ENCODE measurements around the gene PCGF3. TPM values are rescaled to one million over a fixed set of nuclear protein-coding genes. Genes with fewer than 3 reads are reported as not detected.
"Not testable (repeated sequence)": the region's sequence is repeated elsewhere in the genome, so short reads cannot be mapped to it uniquely, and the experiment has no call there.

The PCGF3 gene
- polyA plus RNA-seq, 4 donors = 64.9 to 76.9 (median 72.0) TPM

- peak in 1 of 4 donors; percentile 28 for DNase-seq (ENCODE audit: low read depth in 4 of 4, low spot score in 3 of 4)
Measured at GRCh38 chr4:791898-792625, 86.4 kb downstream of the PCGF3 start.

GRCh38 chr4:792626-793092 lies 87.0 kb downstream of the PCGF3 start:
- no peak for DNase-seq (ENCODE audit: low read depth in 4 of 4, low spot score in 3 of 4)

DNA sequence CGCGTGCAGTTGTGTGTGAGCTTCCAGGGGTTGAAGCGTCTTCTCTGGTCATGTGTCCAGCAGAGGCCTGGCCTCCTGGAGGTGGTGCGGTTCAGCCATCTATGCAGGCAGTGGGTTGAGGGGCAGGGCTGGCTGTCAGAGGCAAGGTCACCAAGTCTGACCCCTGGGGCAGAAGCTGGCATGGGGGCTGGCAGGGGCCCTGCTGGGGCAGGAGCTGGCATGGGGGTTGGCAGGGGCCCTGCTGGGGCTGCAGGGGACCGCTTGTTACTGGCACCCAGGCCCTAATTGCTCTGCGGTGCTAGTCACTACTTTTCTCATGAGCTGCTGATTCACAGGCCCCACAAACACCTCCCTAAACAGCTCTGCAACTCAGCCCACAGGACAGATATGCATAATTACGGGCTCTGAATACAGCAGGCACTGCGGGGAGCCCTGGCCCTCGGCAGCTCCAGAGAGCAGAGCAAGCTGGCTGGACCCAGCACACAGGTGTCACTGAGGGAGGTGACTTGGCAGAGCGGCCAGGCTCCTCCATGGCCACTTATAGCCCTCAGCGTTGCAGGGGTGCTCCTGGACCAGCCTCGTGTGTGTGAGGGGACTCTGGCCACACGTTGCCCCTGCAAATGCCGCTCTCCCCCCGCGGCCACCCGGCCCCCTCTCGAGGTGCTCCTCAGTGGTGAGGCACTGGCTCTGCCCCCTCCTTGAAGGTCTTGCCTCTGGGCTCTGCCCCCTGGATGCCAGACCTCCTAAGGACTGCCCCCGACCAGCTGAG lies 87.6 kb downstream of the PCGF3 start:
- DNase-seq (ENCODE audit: low read depth in 4 of 4, low spot score in 3 of 4) = no peak

DNA sequence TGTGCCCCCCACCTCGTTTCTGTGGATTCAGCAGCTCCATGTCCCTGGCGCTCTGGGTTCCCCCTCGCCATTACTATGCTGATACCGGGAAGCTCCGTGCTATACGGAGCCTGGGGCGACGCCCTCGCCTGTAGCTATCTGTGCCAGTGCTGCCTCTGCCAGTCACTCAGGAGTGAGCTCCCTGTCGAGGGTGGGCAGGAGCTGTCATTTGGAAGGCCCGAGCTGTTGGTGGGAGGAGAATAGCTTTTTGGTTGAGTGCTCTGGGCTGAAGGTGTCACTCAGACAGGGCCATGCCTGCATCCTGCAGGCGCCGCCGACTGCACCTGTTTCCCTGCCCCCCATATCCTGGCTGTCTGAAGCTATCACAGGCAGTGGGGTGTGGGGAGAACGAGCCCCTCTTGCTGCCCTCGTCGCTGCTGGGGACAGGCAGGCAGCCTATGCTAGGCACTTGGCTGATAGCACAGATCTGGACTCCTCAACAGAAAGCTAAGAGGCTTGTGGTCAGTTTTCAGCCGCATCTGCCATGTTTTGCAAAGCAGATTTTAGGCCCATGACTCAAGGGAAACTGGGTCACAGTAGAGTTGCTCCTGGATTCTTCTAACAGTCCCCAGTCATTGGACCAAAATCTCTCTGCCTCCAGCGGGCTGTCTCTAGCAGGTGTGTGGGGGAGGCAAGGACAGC lies 88.4 kb downstream of the PCGF3 start:
- no peak for DNase-seq (ENCODE audit: low read depth in 4 of 4, low spot score in 3 of 4)

GRCh38 chr4:794900-795725 lies 89.5 kb downstream of the PCGF3 start:
- no peak for DNase-seq (ENCODE audit: low read depth in 4 of 4, low spot score in 3 of 4)

DNA sequence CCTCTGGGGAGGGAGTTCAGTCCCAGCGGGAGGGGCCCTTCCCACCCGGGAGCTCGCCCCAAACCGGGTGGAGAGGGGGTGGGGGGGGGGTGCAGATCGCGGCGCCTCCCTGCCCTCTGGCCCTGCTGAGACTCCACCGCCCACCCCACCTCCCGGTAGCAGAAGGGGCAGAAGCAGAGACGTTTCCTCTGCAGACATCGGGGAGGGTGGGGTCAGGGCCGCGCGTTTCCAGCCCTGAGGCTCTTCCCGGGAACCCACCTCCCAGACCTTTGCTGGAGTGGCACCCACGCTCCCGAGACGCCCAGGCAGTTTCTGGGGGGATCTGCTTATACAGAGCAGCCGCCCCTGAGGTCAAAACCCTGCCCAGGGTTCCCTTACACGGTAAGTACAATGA lies 90.1 kb downstream of the PCGF3 start:
- DNase-seq (ENCODE audit: low read depth in 4 of 4, low spot score in 3 of 4) = no peak

DNA sequence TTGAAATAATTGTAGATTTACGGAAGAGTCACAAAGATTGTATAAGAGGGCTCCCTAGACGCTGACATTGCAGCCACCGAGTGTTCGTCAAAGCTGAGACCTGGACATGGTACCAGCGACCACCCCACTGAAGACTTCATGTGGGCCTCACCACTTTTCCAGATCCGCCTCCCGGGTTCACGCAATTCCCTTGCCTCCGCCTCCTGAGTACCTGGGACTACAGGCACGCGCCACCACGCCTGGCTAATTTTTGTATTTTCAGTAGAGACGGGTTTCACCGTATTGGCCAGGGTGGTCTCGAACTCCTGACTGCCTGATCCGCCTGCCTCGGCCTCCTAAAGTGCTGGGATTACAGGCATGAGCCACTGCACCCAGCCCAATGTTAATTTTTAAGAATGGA lies 90.6 kb downstream of the PCGF3 start:
- DNase-seq (ENCODE audit: low read depth in 4 of 4, low spot score in 3 of 4) = no peak

- no peak for DNase-seq (ENCODE audit: low read depth in 4 of 4, low spot score in 3 of 4)
Measured at GRCh38 chr4:797066-797465, 91.4 kb downstream of the PCGF3 start.

GRCh38 chr4:801436-802124 lies 95.9 kb downstream of the PCGF3 start:
- DNase-seq (ENCODE audit: low read depth in 4 of 4, low spot score in 3 of 4) = no peak

DNA sequence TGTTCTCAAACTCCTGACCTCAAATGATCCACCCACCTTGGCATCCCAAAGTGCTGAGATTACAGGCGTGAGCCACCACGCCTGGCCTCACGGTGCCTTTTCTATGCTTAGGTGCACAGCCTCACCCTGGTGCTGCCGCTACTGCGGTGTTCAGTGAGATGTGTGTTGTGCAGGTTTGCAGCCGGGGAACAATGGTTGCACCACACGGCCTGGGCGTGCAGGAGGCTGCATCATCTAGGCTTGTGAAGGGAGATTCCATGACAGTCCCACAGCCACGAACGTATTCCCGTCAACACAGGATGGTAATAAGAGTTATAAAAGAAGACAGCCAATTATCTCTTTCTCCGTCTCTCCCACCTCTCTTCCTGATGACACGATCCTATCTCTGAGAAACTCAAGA lies 98.3 kb downstream of the PCGF3 start:
- DNase-seq (ENCODE audit: low read depth in 4 of 4, low spot score in 3 of 4) = no peak

GRCh38 chr4:804804-805203 lies 99.2 kb downstream of the PCGF3 start:
- no peak for DNase-seq (ENCODE audit: low read depth in 4 of 4, low spot score in 3 of 4)

DNA sequence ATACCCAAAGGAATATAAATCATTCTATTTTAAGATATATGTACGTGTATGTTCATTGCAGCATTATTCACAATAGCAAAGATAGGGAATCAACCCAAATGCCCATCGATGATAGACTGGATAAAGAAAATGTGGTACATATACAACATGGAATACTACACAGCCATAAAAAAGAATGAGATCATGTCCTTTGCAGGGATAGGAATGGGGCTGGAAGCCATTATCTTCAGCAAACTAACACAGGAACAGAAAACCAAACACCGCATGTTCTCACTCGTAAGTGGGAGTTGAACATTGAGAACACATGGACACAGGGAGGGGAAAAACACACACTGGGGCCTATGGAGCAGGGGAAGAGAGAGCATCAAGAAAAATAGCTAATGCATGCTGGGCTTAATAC lies 101.3 kb downstream of the PCGF3 start:
- not testable (repeated sequence) for DNase-seq (ENCODE audit: low read depth in 4 of 4, low spot score in 3 of 4)

DNA sequence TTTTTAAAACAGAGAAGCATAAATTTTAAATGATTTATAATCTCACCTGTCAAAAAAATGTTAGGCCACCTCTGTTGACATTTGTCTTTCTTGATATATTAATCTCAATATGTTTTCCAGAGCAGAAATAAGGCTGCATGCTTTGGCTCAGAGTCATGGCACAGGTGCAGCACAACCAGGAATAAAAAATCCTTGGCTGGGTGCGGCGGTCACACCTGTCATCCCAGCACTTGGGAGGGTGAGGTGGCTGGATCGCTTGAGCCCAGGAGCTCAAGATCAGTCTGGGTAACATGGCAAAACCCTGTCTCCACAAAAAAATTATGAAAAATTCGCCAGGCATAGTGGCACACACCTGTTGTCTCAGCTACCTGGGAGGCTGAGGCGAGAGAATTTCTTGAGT lies 102.2 kb downstream of the PCGF3 start:
- no peak for DNase-seq (ENCODE audit: low read depth in 4 of 4, low spot score in 3 of 4)

- DNase-seq (ENCODE audit: low read depth in 4 of 4, low spot score in 3 of 4) = no peak
Measured at GRCh38 chr4:808860-809570, 103.4 kb downstream of the PCGF3 start.

DNA sequence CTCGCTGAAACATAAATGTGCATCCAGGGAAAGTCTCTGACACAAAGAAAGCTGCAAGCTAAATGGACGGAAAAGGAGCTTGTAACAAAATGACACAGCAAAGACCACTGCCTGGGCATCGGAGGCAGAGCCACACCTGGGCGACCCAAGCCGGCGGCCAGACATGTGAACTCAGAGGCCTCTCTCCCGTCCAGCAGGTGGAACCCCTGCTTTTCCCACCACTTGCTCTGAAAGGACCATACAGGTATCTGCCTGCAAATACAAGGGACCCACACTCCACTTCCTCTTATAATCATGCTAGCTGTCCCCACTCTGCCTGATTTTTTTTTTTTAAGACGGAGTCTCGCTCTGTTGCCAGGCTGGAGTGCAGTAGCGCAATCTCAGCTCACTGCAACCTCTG lies 108.3 kb downstream of the PCGF3 start:
- no peak for DNase-seq (ENCODE audit: low read depth in 4 of 4, low spot score in 3 of 4)

GRCh38 chr4:814312-814850 lies 108.7 kb downstream of the PCGF3 start:
- DNase-seq (ENCODE audit: low read depth in 4 of 4, low spot score in 3 of 4) = no peak

DNA sequence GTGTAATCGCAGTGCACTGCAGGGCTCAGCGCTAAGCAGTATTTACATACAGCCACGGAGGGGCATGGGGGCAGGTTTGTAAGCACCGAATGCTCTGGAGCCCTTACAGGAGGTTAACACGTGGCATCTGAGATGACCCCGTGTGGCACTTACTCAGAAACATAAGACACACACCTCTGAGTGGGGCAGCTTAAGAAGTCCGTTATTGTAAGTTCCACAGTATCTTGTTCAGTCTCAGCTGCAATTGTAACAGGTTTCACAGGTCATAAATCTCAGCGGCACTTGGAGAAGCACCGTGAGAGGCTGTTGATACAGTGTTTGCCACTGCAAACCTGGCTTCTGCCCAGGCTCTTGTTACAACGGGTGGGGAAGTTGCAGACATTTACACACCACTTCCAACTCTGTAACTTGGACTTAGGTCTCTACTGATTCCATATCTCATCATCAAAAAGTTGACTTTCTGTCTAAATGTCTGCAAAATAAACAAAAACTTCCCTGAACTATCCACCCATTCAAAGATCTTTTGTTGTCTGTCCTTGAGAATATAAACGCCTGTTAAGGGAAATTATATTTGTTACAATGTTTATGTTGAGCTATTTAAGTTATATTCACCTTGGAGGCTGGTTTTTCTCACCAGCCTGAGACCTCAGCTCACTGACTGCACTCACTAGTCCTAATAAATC lies 110.0 kb downstream of the PCGF3 start:
- peak in 1 of 4 donors; percentile 40 for DNase-seq (ENCODE audit: low read depth in 4 of 4, low spot score in 3 of 4)

DNA sequence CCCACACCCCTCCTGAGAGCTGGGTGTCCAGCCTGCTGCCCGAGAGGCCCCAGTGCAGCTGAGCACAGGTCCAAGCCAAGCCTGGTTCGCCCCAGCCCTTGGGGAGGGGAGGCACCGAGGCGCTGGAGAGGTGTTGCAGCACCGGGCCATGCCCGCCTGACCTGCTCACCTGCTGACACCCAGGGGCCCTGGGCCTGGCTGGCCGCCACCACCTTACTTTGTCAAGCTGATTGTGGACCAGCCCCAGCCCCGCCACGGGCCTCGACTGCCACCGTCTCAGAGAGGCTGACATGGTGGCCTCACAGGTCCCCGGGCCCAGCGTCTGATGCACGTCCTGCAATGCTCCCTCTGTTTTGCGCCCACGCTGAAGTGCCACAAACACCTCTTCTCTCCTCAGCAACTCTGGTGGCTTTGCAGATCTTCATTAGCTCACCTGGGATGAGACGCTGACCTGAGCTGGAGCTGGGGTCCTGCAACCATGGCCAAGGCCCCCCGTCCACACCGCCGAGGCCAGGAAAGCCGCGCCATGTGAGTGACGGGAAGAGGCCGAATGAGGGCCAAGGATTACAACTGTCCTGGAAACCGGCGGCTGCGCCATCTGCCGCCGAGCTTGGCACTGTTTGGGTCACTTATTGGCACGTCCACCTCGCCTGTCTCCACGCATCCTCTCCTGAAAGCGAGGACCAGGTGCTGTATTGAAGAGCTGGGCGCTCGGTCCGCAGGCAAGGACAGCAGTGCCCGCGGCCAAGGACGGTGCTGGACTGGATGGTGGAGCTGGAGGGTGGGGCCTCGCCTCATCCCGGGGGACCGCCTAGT lies 112.7 kb downstream of the PCGF3 start:
- DNase-seq (ENCODE audit: low read depth in 4 of 4, low spot score in 3 of 4) = no peak

Measured in right renal pelvis (tissue), 4 donors.